K562 (cell line): ENCODE data around the gene F12. TPM values are rescaled to one million over a fixed set of nuclear protein-coding genes. Genes with fewer than 3 reads are reported as not detected.

ENCODE experiments used
- CTCF ChIP-seq, 3 experiments: IDR thresholded peaks in 2 of 3; conservative IDR thresholded peaks in 1 of 3; 2 replicates each; pipeline ENCODE4 v1.5.1; 2011 to 2012; ENCODE audit warnings: low read length in 3 of 3, mild to moderate bottlenecking in 3 of 3, control low read depth in 2 of 3, improper control_type of control experiment in 1 of 3, inconsistent platforms in 1 of 3, low read depth in 1 of 3, mixed read lengths in 1 of 3, moderate library complexity in 1 of 3; ENCODE audit not compliant: insufficient read depth in 2 of 3
- DMBX1 ChIP-seq: fragments of 250-450 bp; sonication (Bioruptor Pico); IDR thresholded peaks from 2 replicates; pipeline ENCODE4 v1.8.0; 2022; ENCODE audit warnings: inconsistent platforms, mild to moderate bottlenecking, moderate library complexity, borderline replicate concordance
- FOXP1 ChIP-seq: sonication (generic); formaldehyde crosslinking; IDR thresholded peaks from 2 replicates; pipeline ENCODE4 v1.8.0; 2022; ENCODE audit warnings: mild to moderate bottlenecking, missing genetic modification reagents
- HOXB6 ChIP-seq: fragments of 250-450 bp; sonication (Bioruptor Pico); IDR thresholded peaks from 2 replicates; pipeline ENCODE4 v1.5.1; 2022; ENCODE audit warnings: mild to moderate bottlenecking, borderline replicate concordance
- KLF13 ChIP-seq: fragments of 450-650 bp; IDR thresholded peaks from 2 replicates; pipeline ENCODE4 v1.6.1; 2016; ENCODE audit warnings: missing genetic modification characterization, low read depth, mild to moderate bottlenecking, missing compliant biosample characterization, moderate library complexity, borderline replicate concordance
- RFX7 ChIP-seq: fragments of 250-450 bp; sonication (Bioruptor Pico); IDR thresholded peaks from 2 replicates; pipeline ENCODE4 v1.5.1; 2021; ENCODE audit warnings: mild to moderate bottlenecking
- SFPQ ChIP-seq: fragments of 200-400 bp; formaldehyde crosslinking; IDR thresholded peaks from 2 replicates; pipeline ENCODE4 v1.6.1; 2017; ENCODE audit warnings: mild to moderate bottlenecking, low read depth, low read length, moderate library complexity
- ZNF121 ChIP-seq: sonication (generic); formaldehyde crosslinking; conservative IDR thresholded peaks from 2 replicates; pipeline ENCODE4 v1.8.0; 2022; ENCODE audit warnings: missing genetic modification reagents
- ZNF551 ChIP-seq: fragments of 250-450 bp; sonication (Bioruptor Pico); IDR thresholded peaks from 2 replicates; pipeline ENCODE4 v1.5.0; 2021; ENCODE audit warnings: mild to moderate bottlenecking, moderate library complexity
- ZNF57 ChIP-seq: fragments of 450-650 bp; formaldehyde crosslinking; IDR thresholded peaks from 2 replicates; pipeline ENCODE4 v1.4.0; 2020; ENCODE audit warnings: mild to moderate bottlenecking, moderate library complexity
- ZNF586 ChIP-seq: fragments of 450-650 bp; formaldehyde crosslinking; conservative IDR thresholded peaks from 2 replicates; pipeline ENCODE4 v1.4.0; 2020; ENCODE audit warnings: mild to moderate bottlenecking, moderate library complexity
- polyA plus RNA-seq, 8 experiments: library from polyadenylated mRNA; depleted of rRNA in 4 of 8; stranded (reverse) in 5 of 8; unstranded in 3 of 8; fragments of >200 nt; fragmentation: Nextera tagmentation in 2 of 8; fragmentation: Illumina TruSeq in 1 of 8; extraction: Ambion mirVana in 2 of 8; extraction: Trizol in 1 of 8; gene quantifications; 2 replicates each; pipeline versions ENCODE4 v1.2.1 to v1.2.3, GENCODE V29; 2011 to 2014; ENCODE audit warnings: inconsistent platforms in 1 of 8, missing spikeins in 1 of 8
- total RNA-seq, 7 experiments: library from RNA; depleted of rRNA in 6 of 7; stranded (reverse); fragments of >200 nt in 6 of 7; fragmentation: Illumina TruSeq in 2 of 7; extraction: Trizol in 2 of 7; gene quantifications; 2 replicates each; pipeline versions ENCODE4 v1.2.1 to v1.2.3, GENCODE V29; 2011 to 2021; ENCODE audit warnings: low replicate concordance in 1 of 7
- TF ChIP-seq, protein P1 (sequence below): fragments of 450-650 bp; formaldehyde crosslinking; IDR thresholded peaks from 2 replicates; pipeline ENCODE4 v1.4.0; 2020; ENCODE audit warnings: mild to moderate bottlenecking, moderate library complexity
- TF ChIP-seq, protein P2 (sequence below): fragments of 450-650 bp; formaldehyde crosslinking; IDR thresholded peaks from 2 replicates; pipeline ENCODE4 v1.4.0; 2020; ENCODE audit warnings: mild to moderate bottlenecking, mixed read lengths
- TF ChIP-seq, protein P3 (sequence below): fragments of 250-450 bp; sonication (Bioruptor Pico); IDR thresholded peaks from 2 replicates; pipeline ENCODE4 v1.5.1; 2021; ENCODE audit warnings: mild to moderate bottlenecking

The F12 gene
- total and polyA plus RNA-seq, 9 of the 15 experiments (the other 6 are each of a cell fraction or from before 2014, with no cell fraction given), result 0.59 to 18.3 (median 3.6) TPM

- TF ChIP-seq ZNF121 (CRISPR knock-in tag) (no peak), FOXP1 (CRISPR knock-in tag) (no peak), SFPQ (peak; percentile 71; the same call in 1 of the 2 replicates), RFX7 (no peak; the same call in 1 of the 2 replicates), ZNF551 (CRISPR knock-in tag) (no peak), HOXB6 (no peak), CTCF (IDR thresholded peaks at IDR 0.05 in 2 of 3, conservative IDR thresholded peaks at IDR 0.05 in 1 of 3; ENCODE audit: insufficient read depth in 2 of 3, low read depth in 1 of 3, low read length in 3 of 3) (peak; percentile 11 to 32 (median 17); a peak in 2 of 6 replicates), DMBX1 (CRISPR knock-in tag) (peak; percentile 78; the same call in 1 of the 2 replicates), KLF13 (no peak), ZNF586 (CRISPR knock-in tag) (no peak), ZNF57 (no peak)
- TF ChIP-seq, protein P1, sequence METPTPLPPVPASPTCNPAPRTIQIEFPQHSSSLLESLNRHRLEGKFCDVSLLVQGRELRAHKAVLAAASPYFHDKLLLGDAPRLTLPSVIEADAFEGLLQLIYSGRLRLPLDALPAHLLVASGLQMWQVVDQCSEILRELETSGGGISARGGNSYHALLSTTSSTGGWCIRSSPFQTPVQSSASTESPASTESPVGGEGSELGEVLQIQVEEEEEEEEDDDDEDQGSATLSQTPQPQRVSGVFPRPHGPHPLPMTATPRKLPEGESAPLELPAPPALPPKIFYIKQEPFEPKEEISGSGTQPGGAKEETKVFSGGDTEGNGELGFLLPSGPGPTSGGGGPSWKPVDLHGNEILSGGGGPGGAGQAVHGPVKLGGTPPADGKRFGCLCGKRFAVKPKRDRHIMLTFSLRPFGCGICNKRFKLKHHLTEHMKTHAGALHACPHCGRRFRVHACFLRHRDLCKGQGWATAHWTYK (CRISPR knock-in tag), result peak; percentile 73
- TF ChIP-seq, protein P2, sequence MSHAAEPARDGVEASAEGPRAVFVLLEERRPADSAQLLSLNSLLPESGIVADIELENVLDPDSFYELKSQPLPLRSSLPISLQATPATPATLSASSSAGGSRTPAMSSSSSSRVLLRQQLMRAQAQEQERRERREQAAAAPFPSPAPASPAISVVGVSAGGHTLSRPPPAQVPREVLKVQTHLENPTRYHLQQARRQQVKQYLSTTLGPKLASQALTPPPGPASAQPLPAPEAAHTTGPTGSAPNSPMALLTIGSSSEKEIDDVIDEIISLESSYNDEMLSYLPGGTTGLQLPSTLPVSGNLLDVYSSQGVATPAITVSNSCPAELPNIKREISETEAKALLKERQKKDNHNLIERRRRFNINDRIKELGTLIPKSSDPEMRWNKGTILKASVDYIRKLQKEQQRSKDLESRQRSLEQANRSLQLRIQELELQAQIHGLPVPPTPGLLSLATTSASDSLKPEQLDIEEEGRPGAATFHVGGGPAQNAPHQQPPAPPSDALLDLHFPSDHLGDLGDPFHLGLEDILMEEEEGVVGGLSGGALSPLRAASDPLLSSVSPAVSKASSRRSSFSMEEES (CRISPR knock-in tag), result no peak
- TF ChIP-seq, protein P3, sequence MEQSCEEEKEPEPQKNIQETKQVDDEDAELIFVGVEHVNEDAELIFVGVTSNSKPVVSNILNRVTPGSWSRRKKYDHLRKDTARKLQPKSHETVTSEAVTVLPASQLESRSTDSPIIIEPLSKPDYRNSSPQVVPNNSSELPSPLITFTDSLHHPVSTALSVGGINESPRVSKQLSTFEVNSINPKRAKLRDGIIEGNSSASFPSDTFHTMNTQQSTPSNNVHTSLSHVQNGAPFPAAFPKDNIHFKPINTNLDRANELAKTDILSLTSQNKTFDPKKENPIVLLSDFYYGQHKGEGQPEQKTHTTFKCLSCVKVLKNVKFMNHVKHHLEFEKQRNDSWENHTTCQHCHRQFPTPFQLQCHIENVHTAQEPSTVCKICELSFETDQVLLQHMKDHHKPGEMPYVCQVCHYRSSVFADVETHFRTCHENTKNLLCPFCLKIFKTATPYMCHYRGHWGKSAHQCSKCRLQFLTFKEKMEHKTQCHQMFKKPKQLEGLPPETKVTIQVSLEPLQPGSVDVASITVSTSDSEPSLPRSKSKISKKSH (CRISPR knock-in tag), result peak; percentile 32; the same call in 1 of the 2 replicates
Measured at GRCh38 chr5:177446200-177447065, 37.1 kb upstream of the F12 start, which contains the start of gene PRR7 (continued).
